ENCODE results near the gene CCND2. TPM values are rescaled to one million over a fixed set of nuclear protein-coding genes. Genes with fewer than 3 reads are reported as not detected.

CCND2 gene
- total and polyA plus RNA-seq, 9 of the 15 experiments (the other 6 are each of a cell fraction or from before 2014, with no cell fraction given): 13.6 to 99.3 (median 39.6) TPM

GRCh38 chr12:4224206-4224889 lies 49.2 kb upstream of the CCND2 start:
- in situ Hi-C loops (cut with MboI): no loop called here
- no peak overlapping the region for H3K9ac ChIP-seq (ENCODE audit: insufficient read depth in 1 of 2, low read depth in 2 of 2, low read length in 2 of 2)
- H4K20me1 ChIP-seq (replicated peaks; ENCODE audit: control insufficient read depth, insufficient read depth, low read length): no peaks in the 10 kb centered on the region
- no peaks in the 10 kb centered on the region for H3K4me1 ChIP-seq (replicated peaks in 1 of 2; ENCODE audit: control insufficient read depth in 2 of 2, insufficient read depth in 2 of 2, low read length in 2 of 2)
- ChIA-PET POLR2A (no interaction called here), CTCF (ENCODE audit: low intra/inter-chr PET ratio) (no interaction called here)
- 5% methylated on average over 15 of the region's 15 CpGs for WGBS (ENCODE audit: insufficient coverage, low coverage, missing lambda C conversion rate)
- no peak for DNase-seq (ENCODE audit: extremely low read depth in 1 of 4, low spot score in 3 of 4)
- no peak for TF ChIP-seq PBX2 (CRISPR knock-in tag; IDR thresholded peaks at IDR 0.05; ENCODE audit: low read depth)
- TF ChIP-seq PBX2 (tag; conservative IDR thresholded peaks at IDR 0.05; ENCODE audit: low read depth): peak; percentile 36; the same call in 1 of the 2 replicates
- TF ChIP-seq ZNF263 (CRISPR knock-in tag; IDR thresholded peaks at IDR 0.05; ENCODE audit: borderline replicate concordance): no peak
- peak in 1 of 2 experiments; percentile 69; a peak in 2 of 4 replicates for TF ChIP-seq SRF (CRISPR knock-in tag; IDR thresholded peaks at IDR 0.05)
- 0 out of 2 replicates have a peak, but pooled peaks have one; percentile 24 for TF ChIP-seq PKNOX1 (IDR thresholded peaks at IDR 0.05)
- peak; percentile 59 for TF ChIP-seq MEIS2 (IDR thresholded peaks at IDR 0.05; ENCODE audit: partially characterized antibody)
- no peak for TF ChIP-seq ARID4B (CRISPR knock-in tag; IDR thresholded peaks at IDR 0.05)
- H3K27me3 ChIP-seq (ENCODE audit: control insufficient read depth in 2 of 2, insufficient read depth in 2 of 2, low read length in 2 of 2): peaks cover 3 to 14% of the 10 kb centered on the region in 2 experiments; a peak in 4 of 5 replicates
- no TSS peak for BruUV-seq (replicated peaks)
- no peaks in the 10 kb centered on the region for H3K36me3 ChIP-seq (ENCODE audit: control insufficient read depth, insufficient read depth, low read length)
- no peak overlapping the region for H3K4me3 ChIP-seq
- H3K9me3 ChIP-seq (replicated peaks; ENCODE audit: control insufficient read depth, insufficient read depth, low read depth, low read length): no peaks in the 10 kb centered on the region
- ATAC-seq: no peak
- FAIRE-seq: no peak
- no peaks in the 10 kb centered on the region for H3K79me2 ChIP-seq (ENCODE audit: control insufficient read depth, insufficient read depth, low read length)
- H2AFZ ChIP-seq (ENCODE audit: low read depth, low read length): no peak overlapping the region
- H3K9me1 ChIP-seq (ENCODE audit: control insufficient read depth, insufficient read depth, low read length): no peaks in the 10 kb centered on the region
- no peak overlapping the region for H3K27ac ChIP-seq (ENCODE audit: extremely low read depth, low read depth, low read length)
- intact Hi-C loops (cut with micrococcal nuclease): loop anchor here (10.0 kb wide), 1 partner anchor 120 kb away; no protein-coding TSS in a partner anchor
- H3K4me2 ChIP-seq (ENCODE audit: insufficient read depth, low read length): no peak overlapping the region

All from K562 (cell line).